Stomach (tissue), 4 donors: ENCODE measurements around the gene ANKS1A.

Experiments
- POLR2A ChIP-seq, 4 donors: fragments of 450-650 bp; IDR thresholded peaks; one replicate each; pipeline ENCODE4 v1.6.1; 2016; ENCODE audit warnings: antibody characterized with exemption in 4 of 4, control low read depth in 2 of 4, mild to moderate bottlenecking in 1 of 4, moderate library complexity in 1 of 4
- TF ChIP-seq, protein P1 (sequence below), 7 experiments: fragments of 450-650 bp in 4 of 7; fragments of 200-600 bp in 3 of 7; sonication (generic) in 3 of 7; IDR thresholded peaks; one replicate each; pipeline ENCODE4 v1.5.1; 2016 to 2019; ENCODE audit warnings: antibody characterized with exemption in 7 of 7, control low read depth in 2 of 7, mild to moderate bottlenecking in 1 of 7

DNA sequence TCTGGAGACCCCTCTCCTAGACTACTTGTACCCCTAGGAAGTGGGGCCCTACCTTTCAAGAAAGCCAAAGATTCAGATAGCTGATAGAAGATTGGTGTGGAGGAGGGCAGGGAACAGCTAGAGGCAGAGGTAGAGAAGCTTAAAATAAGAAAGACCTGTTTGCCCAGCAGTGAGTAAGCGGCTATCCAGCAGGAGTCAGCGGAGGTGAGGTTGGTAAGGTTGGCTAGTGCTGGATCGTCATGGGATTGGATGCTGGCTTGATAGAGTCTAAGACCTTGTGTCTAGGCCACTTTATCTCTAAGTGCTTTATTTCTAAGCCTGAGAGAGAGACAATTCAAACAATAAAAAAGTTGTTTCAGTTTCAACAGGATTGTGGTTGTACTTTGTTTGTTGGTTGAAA lies 19.1 kb downstream of the ANKS1A start:
- TF ChIP-seq POLR2A (IDR thresholded peaks at IDR 0.05), result no peak
- TF ChIP-seq, protein P1, sequence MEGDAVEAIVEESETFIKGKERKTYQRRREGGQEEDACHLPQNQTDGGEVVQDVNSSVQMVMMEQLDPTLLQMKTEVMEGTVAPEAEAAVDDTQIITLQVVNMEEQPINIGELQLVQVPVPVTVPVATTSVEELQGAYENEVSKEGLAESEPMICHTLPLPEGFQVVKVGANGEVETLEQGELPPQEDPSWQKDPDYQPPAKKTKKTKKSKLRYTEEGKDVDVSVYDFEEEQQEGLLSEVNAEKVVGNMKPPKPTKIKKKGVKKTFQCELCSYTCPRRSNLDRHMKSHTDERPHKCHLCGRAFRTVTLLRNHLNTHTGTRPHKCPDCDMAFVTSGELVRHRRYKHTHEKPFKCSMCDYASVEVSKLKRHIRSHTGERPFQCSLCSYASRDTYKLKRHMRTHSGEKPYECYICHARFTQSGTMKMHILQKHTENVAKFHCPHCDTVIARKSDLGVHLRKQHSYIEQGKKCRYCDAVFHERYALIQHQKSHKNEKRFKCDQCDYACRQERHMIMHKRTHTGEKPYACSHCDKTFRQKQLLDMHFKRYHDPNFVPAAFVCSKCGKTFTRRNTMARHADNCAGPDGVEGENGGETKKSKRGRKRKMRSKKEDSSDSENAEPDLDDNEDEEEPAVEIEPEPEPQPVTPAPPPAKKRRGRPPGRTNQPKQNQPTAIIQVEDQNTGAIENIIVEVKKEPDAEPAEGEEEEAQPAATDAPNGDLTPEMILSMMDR (IDR thresholded peaks at IDR 0.05), result no peak
